B cell (primary cell): ENCODE results near the gene NCMAP. TPM values are rescaled to one million over a fixed set of nuclear protein-coding genes. Genes with fewer than 3 reads are reported as not detected.

Experiments used
- ATAC-seq: fragments of 200-7000 bp; cut with Tn5 transposase; one replicate; pipeline ENCODE4 v1.10.0; 2021; ENCODE audit warnings: low read depth, mild to moderate bottlenecking, moderate number of reproducible peaks, moderate library complexity
- CTCF ChIA-PET: fragments of 350-600 bp; sonication (Branson Sonifier 250); formaldehyde crosslinking; loops from one replicate; lab custom pipeline; 2021; ENCODE audit warnings: antibody characterized with exemption, inconsistent platforms; lab: Charles Lee
- POLR2A ChIA-PET: fragments of 350-600 bp; sonication (Branson Sonifier 250); formaldehyde crosslinking; loops from one replicate; lab custom pipeline; 2021; ENCODE audit warnings: antibody characterized with exemption; lab: Charles Lee
- DNase-seq: peaks from one replicate; pipeline ENCODE4 v3.0.0; 2013
- H2AFZ ChIP-seq: 2 replicates; pipeline ENCODE4 v1.6.1; 2012; ENCODE audit warnings: mild to moderate bottlenecking, low read depth, low read length; ENCODE audit not compliant: insufficient read depth, poor library complexity, severe bottlenecking
- H3K27ac ChIP-seq, 2 donors: 1 replicate in 1 of 2; 2 replicates in 1 of 2; pipeline ENCODE4 v1.5.1; 2012 to 2013; ENCODE audit warnings: low read length in 2 of 2, mild to moderate bottlenecking in 2 of 2, moderate library complexity in 1 of 2
- H3K27me3 ChIP-seq, 4 experiments: fragments of 200-600 bp in 1 of 4; sonication (generic) in 1 of 4; replicated peaks in 1 of 4; 1 replicate in 2 of 4; 2 replicates in 2 of 4; pipeline versions ENCODE4 v1.6.1 to v1.7.0; 2013 to 2016; ENCODE audit warnings: low read length in 3 of 4, mild to moderate bottlenecking in 2 of 4, mixed read lengths in 1 of 4, moderate library complexity in 1 of 4; ENCODE audit not compliant: insufficient read depth in 4 of 4, control insufficient read depth in 3 of 4; ENCODE audit errors: control extremely low read depth in 1 of 4
- H3K36me3 ChIP-seq, 2 experiments: replicated peaks in 1 of 2; 1 replicate in 1 of 2; 2 replicates in 1 of 2; pipeline versions ENCODE4 v1.6.1 to v1.7.1; 2013; ENCODE audit warnings: low read length in 1 of 2; ENCODE audit not compliant: insufficient read depth in 2 of 2, control insufficient read depth in 1 of 2; ENCODE audit errors: control extremely low read depth in 1 of 2, extremely low read depth in 1 of 2
- H3K4me1 ChIP-seq, 2 donors: fragments of 200-600 bp in 1 of 2; sonication (generic) in 1 of 2; 1 replicate in 1 of 2; 2 replicates in 1 of 2; pipeline versions ENCODE4 v1.5.1 to v1.6.1; 2013 to 2017; ENCODE audit warnings: low read length in 2 of 2; ENCODE audit not compliant: control insufficient read depth in 2 of 2, insufficient read depth in 2 of 2
- H3K4me2 ChIP-seq: replicated peaks from 2 replicates; pipeline ENCODE3; 2012; ENCODE audit warnings: mild to moderate bottlenecking, low read depth, low read length; ENCODE audit not compliant: poor library complexity, severe bottlenecking
- H3K4me3 ChIP-seq, 5 experiments: fragments of 200-600 bp in 1 of 5; sonication (generic) in 1 of 5; 1 replicate in 3 of 5; 2 replicates in 2 of 5; pipeline versions ENCODE4 v1.5.1 to v1.7.0; 2011 to 2016; ENCODE audit warnings: low read length in 4 of 5, mild to moderate bottlenecking in 4 of 5, low read depth in 2 of 5, control low read depth in 1 of 5, moderate library complexity in 1 of 5; ENCODE audit not compliant: insufficient read depth in 1 of 5; ENCODE audit errors: control extremely low read depth in 1 of 5, extremely low read depth in 1 of 5
- H3K79me2 ChIP-seq: fragments of 200-600 bp; sonication (generic); one replicate; pipeline ENCODE4 v1.6.0; 2016; ENCODE audit warnings: low read length; ENCODE audit not compliant: control insufficient read depth, insufficient read depth
- H3K9ac ChIP-seq: fragments of 200-600 bp; sonication (generic); 2 replicates; pipeline ENCODE4 v1.6.1; 2017; ENCODE audit warnings: mild to moderate bottlenecking, low read length, moderate library complexity
- H3K9me3 ChIP-seq, 3 donors: one replicate each; pipeline versions ENCODE4 v1.6.1 to v1.7.1; 2013; ENCODE audit warnings: low read length in 2 of 3; ENCODE audit not compliant: control insufficient read depth in 2 of 3, insufficient read depth in 1 of 3; ENCODE audit errors: control extremely low read depth in 1 of 3
- H4K20me1 ChIP-seq: 2 replicates; pipeline ENCODE4 v1.6.0; 2012; ENCODE audit warnings: mild to moderate bottlenecking, low read length; ENCODE audit not compliant: insufficient read depth, control insufficient read depth, poor library complexity, severe bottlenecking
- H3K27ac Mint-ChIP-seq: one replicate; pipeline ENCODE4 v1.8.0; 2021; ENCODE audit warnings: mixed read lengths
- H3K27me3 Mint-ChIP-seq: one replicate; pipeline ENCODE4 v1.8.0; 2021; ENCODE audit warnings: mixed read lengths
- H3K4me1 Mint-ChIP-seq: one replicate; pipeline ENCODE4 v1.8.0; 2021; ENCODE audit warnings: mixed read lengths
- H3K4me3 Mint-ChIP-seq: one replicate; pipeline ENCODE4 v1.8.0; 2021; ENCODE audit warnings: mixed read lengths
- H3K9me3 Mint-ChIP-seq: one replicate; pipeline ENCODE4 v1.8.0; 2022; ENCODE audit warnings: mixed read lengths; ENCODE audit not compliant: insufficient read depth
- CTCF ChIP-seq: fragments of 200-600 bp; IDR thresholded peaks from one replicate; pipeline ENCODE4 v1.8.0; 2022; ENCODE audit warnings: antibody characterized with exemption, mild to moderate bottlenecking
- EZH2 ChIP-seq: IDR thresholded peaks from 2 replicates; pipeline ENCODE4 v1.6.1; 2012; ENCODE audit warnings: borderline replicate concordance, low read depth, mild to moderate bottlenecking, moderate library complexity, low read length; ENCODE audit not compliant: insufficient read depth, poor library complexity, severe bottlenecking
- WGBS: methylation state at CpG from one replicate; pipeline ENCODE4 v1.1.5; 2013; ENCODE audit warnings: missing lambda C conversion rate; ENCODE audit not compliant: insufficient coverage; 5-methylcytosine and 5-hydroxymethylcytosine counted together
- intact Hi-C: fragments of 100-400 bp; cut with micrococcal nuclease; formaldehyde crosslinking; loops from one replicate; pipeline ENCODE4 v1.10.0; 2022
- polyA plus RNA-seq: library from polyadenylated mRNA; depleted of rRNA; stranded (reverse); fragments of >200 nt; gene quantifications from 2 replicates; pipeline ENCODE4 v1.2.3, GENCODE V29; 2012
- total RNA-seq, 2 donors: library from RNA; stranded (reverse); fragments of 120-200 nt in 1 of 2; gene quantifications; 1 replicate in 1 of 2; 2 replicates in 1 of 2; pipeline versions ENCODE4 v1.2.3 to v1.2.4, GENCODE V29; 2013 to 2022

Gene NCMAP
- total and polyA plus RNA-seq, 2 donors (not counting 1 experiment from before 2014, with no cell fraction given), result not detected

GRCh38 chr1:24589200-24589599 is 33.3 kb downstream of the NCMAP start:
- no peak for ATAC-seq
- no peak for TF ChIP-seq EZH2
- no peak for TF ChIP-seq CTCF
- ChIA-PET POLR2A (no interaction called here), CTCF (interaction anchor here (0.6 to 2.0 kb wide), 6 partner anchors 10 to 553 kb away, joined by 3 to 5 read pairs (median 4); partner anchors contain the start of gene NIPAL3)
- H4K20me1 ChIP-seq, result no peaks in the 10 kb centered on the region
- H3K4me1 Mint-ChIP-seq, result peaks cover 8% of the 10 kb centered on the region
- peaks cover under 1% of the 10 kb centered on the region for H3K27me3 Mint-ChIP-seq
- H3K9me3 Mint-ChIP-seq, result no peaks in the 10 kb centered on the region
- no peaks in the 10 kb centered on the region for H3K9me3 ChIP-seq
- H3K27ac ChIP-seq, result no peak overlapping the region
- no peak overlapping the region for H3K4me2 ChIP-seq
- H3K4me3 ChIP-seq, result no peak overlapping the region
- H3K36me3 ChIP-seq, result no peaks in the 10 kb centered on the region
- peaks cover 0 to 3% (median 0%) of the 10 kb centered on the region in 4 experiments for H3K27me3 ChIP-seq
- H3K4me3 Mint-ChIP-seq, result no peak overlapping the region
- H2AFZ ChIP-seq, result no peak overlapping the region
- H3K27ac Mint-ChIP-seq, result no peak overlapping the region
- intact Hi-C loops, result loop anchor here (10.0 kb wide), 1 partner anchor 54 kb away; no protein-coding TSS in a partner anchor
- 73% methylated on average over 2 of the region's 3 CpGs for WGBS
- no peak for DNase-seq
- H3K79me2 ChIP-seq, result no peaks in the 10 kb centered on the region
- peaks cover 4% of the 10 kb centered on the region in 2 donors for H3K4me1 ChIP-seq
- H3K9ac ChIP-seq, result no peak overlapping the region

- Mint-ChIP-seq H3K4me1 (peaks cover 6% of the 10 kb centered on the region), H3K4me3 (no peak overlapping the region), H3K27me3 (peaks cover 15% of the 10 kb centered on the region), H3K27ac (no peak overlapping the region), H3K9me3 (no peaks in the 10 kb centered on the region)
- no peak for DNase-seq
- Histone ChIP-seq H3K27me3 (peaks cover 0 to 7% (median 0%) of the 10 kb centered on the region in 4 experiments), H3K36me3 (no peaks in the 10 kb centered on the region), H3K9ac (no peak overlapping the region), H3K4me3 (no peak overlapping the region), H3K4me2 (no peak overlapping the region), H3K9me3 (no peaks in the 10 kb centered on the region), H3K79me2 (no peaks in the 10 kb centered on the region), H2AFZ (no peak overlapping the region), H3K4me1 (peaks cover 4% of the 10 kb centered on the region in 2 donors), H4K20me1 (no peaks in the 10 kb centered on the region), H3K27ac (no peak overlapping the region)
- intact Hi-C loops, result no loop called here
- POLR2A ChIA-PET, result interaction anchor here (0.6 kb wide), 1 partner anchor 173 kb away, joined by 7 read pairs; no protein-coding TSS in a partner anchor
- TF ChIP-seq EZH2 (no peak), CTCF (no peak)
- CTCF ChIA-PET, result interaction anchor here (0.6 to 1.4 kb wide), 7 partner anchors 28 to 413 kb away, joined by 3 to 4 read pairs (median 3); partner anchors contain the start of gene NIPAL3
- WGBS, result 91% methylated on average over 3 of the region's 3 CpGs
- no peak for ATAC-seq
Measured at GRCh38 chr1:24591781-24592180, 35.9 kb downstream of the NCMAP start.
